ENCODE measurements around the gene COG3. TPM values are rescaled to one million over a fixed set of nuclear protein-coding genes. Genes with fewer than 3 reads are reported as not detected.

COG3 gene
- total and polyA plus RNA-seq, 2 experiments from 2014 or later, result 26.2 to 82.9 TPM

DNA sequence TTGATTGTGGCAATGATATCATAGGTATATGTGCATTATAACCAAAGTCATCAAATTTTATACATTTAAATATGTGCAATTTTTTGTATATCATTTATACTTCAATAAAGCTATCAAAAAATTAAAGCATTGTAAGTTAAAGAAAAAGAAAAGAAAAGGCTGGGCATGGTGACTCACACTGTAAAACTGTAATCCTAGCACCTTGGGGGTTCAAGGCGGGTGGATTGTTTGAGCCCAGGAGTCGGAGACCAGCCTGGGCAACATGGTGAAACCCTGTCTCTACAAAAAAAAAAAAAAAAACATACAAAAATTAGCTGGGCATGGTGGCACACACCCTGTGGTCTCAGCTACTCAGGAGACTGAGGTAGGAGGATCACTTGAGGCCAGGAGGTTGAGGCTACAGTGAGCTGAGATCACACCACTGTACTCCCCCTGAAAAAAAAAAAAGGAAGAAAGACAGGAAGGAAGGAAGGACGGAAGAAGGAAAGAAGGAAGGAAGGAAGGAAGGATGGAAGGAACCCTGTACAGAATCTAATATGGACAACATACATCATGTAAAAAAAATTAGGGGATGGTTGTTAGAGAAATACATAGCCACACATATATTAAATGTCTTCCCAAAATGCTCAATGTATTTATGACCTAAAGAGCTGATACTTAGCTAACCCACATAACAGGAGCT lies 24.8 kb upstream of the COG3 start:
- Histone ChIP-seq H3K9me3 (ENCODE audit: low read depth) (no peaks in the 10 kb centered on the region), H3K27me3 (no peaks in the 10 kb centered on the region), H3K27ac (peak overlapping the region; percentile 87), H3K4me3 (no peak overlapping the region), H3K4me1 (ENCODE audit: low read depth) (peaks cover 15% of the 10 kb centered on the region), H3K36me3 (no peaks in the 10 kb centered on the region)
- DNase-seq (ENCODE audit: low read depth in 1 of 2, low spot score in 1 of 2), result no peak
- TF ChIP-seq, protein P1, sequence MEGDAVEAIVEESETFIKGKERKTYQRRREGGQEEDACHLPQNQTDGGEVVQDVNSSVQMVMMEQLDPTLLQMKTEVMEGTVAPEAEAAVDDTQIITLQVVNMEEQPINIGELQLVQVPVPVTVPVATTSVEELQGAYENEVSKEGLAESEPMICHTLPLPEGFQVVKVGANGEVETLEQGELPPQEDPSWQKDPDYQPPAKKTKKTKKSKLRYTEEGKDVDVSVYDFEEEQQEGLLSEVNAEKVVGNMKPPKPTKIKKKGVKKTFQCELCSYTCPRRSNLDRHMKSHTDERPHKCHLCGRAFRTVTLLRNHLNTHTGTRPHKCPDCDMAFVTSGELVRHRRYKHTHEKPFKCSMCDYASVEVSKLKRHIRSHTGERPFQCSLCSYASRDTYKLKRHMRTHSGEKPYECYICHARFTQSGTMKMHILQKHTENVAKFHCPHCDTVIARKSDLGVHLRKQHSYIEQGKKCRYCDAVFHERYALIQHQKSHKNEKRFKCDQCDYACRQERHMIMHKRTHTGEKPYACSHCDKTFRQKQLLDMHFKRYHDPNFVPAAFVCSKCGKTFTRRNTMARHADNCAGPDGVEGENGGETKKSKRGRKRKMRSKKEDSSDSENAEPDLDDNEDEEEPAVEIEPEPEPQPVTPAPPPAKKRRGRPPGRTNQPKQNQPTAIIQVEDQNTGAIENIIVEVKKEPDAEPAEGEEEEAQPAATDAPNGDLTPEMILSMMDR (IDR thresholded peaks at IDR 0.05; ENCODE audit: low read depth, low read length), result no peak

DNA sequence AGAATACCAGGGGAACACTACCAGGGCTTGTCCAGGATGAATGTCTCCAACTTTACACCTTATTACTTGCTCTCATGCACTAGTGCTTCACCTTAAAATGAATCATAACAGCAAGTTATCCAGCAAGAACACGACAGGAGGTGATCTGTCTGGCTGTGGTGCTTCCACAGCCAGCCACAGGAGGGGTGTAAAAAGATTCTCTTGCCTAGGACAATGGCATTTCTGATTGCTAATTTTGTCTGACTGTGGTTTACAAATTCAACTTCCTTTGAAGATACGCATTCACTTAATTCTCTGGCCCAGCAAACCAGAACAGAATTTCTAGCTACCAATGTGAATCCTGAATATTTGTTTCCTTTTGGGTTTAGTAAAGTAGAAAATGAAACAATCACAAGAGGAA lies 23.1 kb upstream of the COG3 start:
- H3K27ac ChIP-seq, result peak overlapping the region; percentile 87
- TF ChIP-seq, protein P1 (IDR thresholded peaks at IDR 0.05; ENCODE audit: low read depth, low read length), result peak; percentile 12
- H3K27me3 ChIP-seq, result no peaks in the 10 kb centered on the region
- H3K4me1 ChIP-seq (ENCODE audit: low read depth), result peaks cover 15% of the 10 kb centered on the region
- no peaks in the 10 kb centered on the region for H3K9me3 ChIP-seq (ENCODE audit: low read depth)
- DNase-seq (ENCODE audit: low read depth in 1 of 2, low spot score in 1 of 2), result peak in 1 of 2 donors; percentile 20
- H3K36me3 ChIP-seq, result no peaks in the 10 kb centered on the region
- no peak overlapping the region for H3K4me3 ChIP-seq

DNA sequence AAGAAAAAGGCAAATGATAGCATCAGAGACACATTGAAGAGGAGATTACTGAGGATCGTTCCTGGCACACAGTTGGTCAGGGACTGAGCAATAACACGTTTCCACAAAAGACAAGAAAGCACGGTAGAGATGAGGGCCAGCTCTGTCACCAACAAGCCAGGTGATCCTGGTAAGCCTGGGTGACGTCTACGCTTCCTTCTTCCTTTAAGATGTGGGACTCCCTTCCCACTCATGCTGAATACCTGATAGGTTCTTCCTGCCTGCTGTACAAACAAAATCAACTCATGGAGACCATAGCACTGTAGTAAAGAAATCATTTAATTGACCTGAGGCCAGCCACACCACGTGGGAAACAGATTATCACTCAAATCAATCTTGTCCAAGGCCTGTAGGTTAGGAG lies 19.7 kb upstream of the COG3 start:
- Histone ChIP-seq H3K9me3 (ENCODE audit: low read depth) (no peaks in the 10 kb centered on the region), H3K4me3 (no peak overlapping the region), H3K4me1 (ENCODE audit: low read depth) (peaks cover 11% of the 10 kb centered on the region), H3K27me3 (no peaks in the 10 kb centered on the region), H3K36me3 (no peaks in the 10 kb centered on the region), H3K27ac (no peak overlapping the region)
- DNase-seq (ENCODE audit: low read depth in 1 of 2, low spot score in 1 of 2), result no peak
- TF ChIP-seq, protein P1 (IDR thresholded peaks at IDR 0.05; ENCODE audit: low read depth, low read length), result no peak

DNA sequence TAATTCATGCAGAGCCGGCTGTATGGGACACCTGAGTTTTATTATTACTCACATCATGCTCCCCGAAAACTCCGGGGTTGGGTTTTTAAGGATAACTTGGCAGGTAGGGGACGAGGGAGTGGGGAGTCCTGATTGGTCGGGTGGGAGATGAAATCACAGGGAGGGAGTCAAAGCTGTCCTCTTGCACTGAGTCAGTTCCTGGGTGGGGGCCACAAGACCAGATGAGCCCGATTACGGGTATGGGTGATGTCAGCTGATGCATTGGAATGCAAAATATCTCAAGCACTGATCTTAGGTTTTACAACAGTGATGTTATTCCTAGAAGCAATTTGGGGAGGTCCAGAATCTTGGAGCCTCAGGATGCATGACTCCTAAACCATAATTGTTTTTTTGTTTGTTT lies 18.6 kb upstream of the COG3 start:
- TF ChIP-seq, protein P1 (IDR thresholded peaks at IDR 0.05; ENCODE audit: low read depth, low read length), result no peak
- H3K27me3 ChIP-seq, result no peaks in the 10 kb centered on the region
- H3K9me3 ChIP-seq (ENCODE audit: low read depth), result no peaks in the 10 kb centered on the region
- H3K4me1 ChIP-seq (ENCODE audit: low read depth), result peaks cover 3% of the 10 kb centered on the region
- H3K36me3 ChIP-seq, result no peaks in the 10 kb centered on the region
- H3K4me3 ChIP-seq, result no peak overlapping the region
- H3K27ac ChIP-seq, result no peak overlapping the region
- DNase-seq (ENCODE audit: low read depth in 1 of 2, low spot score in 1 of 2), result no peak

DNA sequence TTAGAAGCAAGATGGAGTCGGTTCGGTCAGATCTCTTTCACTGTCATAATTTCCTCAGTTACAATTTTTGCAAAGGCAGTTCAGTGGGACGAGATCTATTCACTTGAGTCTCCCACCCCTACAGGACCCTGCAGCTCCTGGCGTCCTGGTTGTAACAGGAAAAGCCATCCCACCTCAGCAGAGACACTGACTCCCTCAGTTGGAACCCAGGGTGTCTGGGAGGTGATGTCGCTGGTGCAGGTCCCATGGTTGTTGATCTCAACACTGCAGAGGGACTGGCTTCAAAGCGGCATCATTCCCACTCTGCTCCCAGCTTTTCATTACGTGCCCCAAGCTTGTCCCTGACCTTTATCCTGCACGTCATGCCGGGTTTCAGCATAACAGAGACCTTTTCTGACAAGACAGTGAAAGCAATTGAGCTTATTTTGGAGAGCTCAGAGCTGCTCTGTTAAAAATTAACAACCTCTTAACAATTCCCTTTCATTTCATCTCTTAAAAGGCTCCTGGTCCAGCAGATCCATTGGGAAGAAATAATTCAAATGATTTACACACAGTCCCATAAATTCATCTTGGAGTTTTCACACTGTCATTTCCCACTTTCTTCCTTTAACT lies 17.6 kb upstream of the COG3 start:
- Histone ChIP-seq H3K4me1 (ENCODE audit: low read depth) (no peaks in the 10 kb centered on the region), H3K36me3 (no peaks in the 10 kb centered on the region), H3K27ac (no peak overlapping the region), H3K27me3 (no peaks in the 10 kb centered on the region), H3K4me3 (no peak overlapping the region), H3K9me3 (ENCODE audit: low read depth) (no peaks in the 10 kb centered on the region)
- TF ChIP-seq, protein P1 (IDR thresholded peaks at IDR 0.05; ENCODE audit: low read depth, low read length), result no peak
- no peak for DNase-seq (ENCODE audit: low read depth in 1 of 2, low spot score in 1 of 2)
